Esophagus mucosa (tissue), 1 donor: ENCODE results near the gene HEATR3. TPM values are rescaled to one million over a fixed set of nuclear protein-coding genes. Genes with fewer than 3 reads are reported as not detected.

Source experiments
- ATAC-seq: fragments of 200-7000 bp; cut with Tn5 transposase; one replicate; pipeline ENCODE4 v1.9.1; 2020
- total RNA-seq: library from RNA; stranded (reverse); gene quantifications from one replicate; pipeline ENCODE4 v1.2.4, GENCODE V29; 2023
- donor health status: DM: yes; HTN: yes; CAD: no.

The HEATR3 gene
- total RNA-seq, 1 donor from 2014 or later, result 14.5 TPM

DNA sequence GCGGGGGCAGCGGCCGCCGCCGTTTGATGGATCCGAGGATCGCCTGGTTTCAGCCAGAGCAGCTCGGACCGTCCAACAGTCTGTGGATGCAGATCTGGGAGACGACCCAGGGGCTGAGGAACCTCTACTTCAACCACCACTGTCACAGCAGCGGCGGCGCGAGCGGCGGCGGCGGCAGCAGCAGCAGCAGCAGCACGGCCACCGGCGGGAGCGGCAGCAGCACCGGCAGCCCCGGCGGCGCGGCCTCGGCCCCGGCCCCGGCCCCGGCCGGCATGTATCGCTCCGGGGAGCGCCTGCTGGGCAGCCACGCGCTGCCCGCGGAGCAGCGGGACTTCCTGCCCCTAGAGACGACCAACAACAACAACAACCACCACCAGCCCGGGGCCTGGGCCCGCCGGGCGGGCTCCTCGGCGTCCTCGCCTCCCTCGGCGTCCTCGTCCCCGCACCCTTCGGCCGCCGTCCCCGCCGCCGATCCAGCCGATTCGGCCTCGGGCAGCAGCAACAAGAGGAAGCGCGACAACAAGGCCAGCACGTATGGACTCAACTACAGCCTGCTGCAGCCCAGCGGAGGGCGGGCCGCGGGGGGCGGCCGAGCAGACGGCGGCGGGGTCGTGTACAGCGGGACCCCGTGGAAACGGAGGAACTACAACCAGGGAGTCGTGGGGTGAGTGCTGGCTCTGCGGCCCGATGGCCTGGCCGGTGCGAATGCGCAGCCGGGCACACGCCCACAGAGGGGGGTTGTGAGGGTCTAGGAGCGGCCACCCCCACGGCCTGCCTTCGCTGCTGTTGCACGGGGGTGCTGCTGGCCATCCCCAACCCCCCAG lies 88.0 kb downstream of the HEATR3 start:
- peak; percentile 4 for ATAC-seq

DNA sequence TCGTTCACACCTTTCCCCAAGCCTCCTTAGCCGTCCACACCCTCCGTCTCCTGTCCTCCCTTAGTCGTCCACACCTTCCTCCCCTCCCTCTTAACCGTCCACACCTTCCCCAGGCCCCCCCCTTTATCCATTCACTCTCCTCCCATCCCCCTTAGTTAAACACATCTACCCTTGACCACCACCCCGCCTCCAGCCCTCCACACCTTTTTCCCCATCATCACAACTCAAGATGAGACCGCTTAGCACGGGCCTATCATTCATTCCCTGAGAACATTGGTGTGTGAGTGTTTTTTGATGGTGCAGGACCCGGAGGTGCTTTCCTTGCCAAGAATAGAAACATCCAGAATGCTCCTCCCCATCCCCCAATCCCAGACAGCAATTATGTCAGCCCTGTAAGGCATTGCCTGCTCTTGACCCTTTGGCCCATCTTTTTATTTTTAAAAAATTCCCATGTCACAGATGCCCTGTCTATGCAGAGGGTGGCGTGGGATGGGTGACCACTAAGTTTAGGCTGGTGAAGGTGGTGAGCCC lies 88.7 kb downstream of the HEATR3 start:
- ATAC-seq, result no peak

DNA sequence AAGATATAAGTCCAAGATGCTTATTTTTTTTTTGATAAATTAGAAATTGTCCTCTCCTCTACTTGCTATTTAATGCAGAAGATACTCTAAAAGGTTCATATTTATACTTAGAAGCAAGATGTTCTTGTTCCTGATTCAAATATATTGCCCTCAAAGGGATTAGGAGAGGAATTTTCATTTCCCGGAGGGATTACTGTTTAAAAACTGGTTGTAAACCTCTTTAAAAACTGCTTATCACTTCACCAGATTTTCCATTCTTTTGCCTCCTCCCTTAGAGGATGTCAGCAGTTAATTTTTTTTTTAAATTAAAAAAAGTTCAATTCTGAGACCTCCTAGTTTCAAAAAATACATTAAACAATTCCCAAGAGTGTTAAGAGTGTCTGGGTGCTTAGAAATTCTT lies 90.2 kb downstream of the HEATR3 start:
- no peak for ATAC-seq

Other genes with a start within 250 kb of the HEATR3 start
- 0.72 TPM for gene ZNF423, start 209.9 kb upstream of the HEATR3 start, total RNA-seq
- gene CNEP1R1, start 40.7 kb upstream of the HEATR3 start, total RNA-seq, result 10.3 TPM
- 6.7 TPM for gene TENT4B, start 87.3 kb downstream of the HEATR3 start, total RNA-seq
- gene ADCY7, start 200.6 kb downstream of the HEATR3 start, total RNA-seq, result 26.8 TPM